ENCODE data around the gene C16orf78. TPM values are rescaled to one million over a fixed set of nuclear protein-coding genes. Genes with fewer than 3 reads are reported as not detected.

C16orf78 gene
- total and polyA plus RNA-seq, 2 of the 4 experiments (the other 2 are of a cell fraction): not detected

DNA sequence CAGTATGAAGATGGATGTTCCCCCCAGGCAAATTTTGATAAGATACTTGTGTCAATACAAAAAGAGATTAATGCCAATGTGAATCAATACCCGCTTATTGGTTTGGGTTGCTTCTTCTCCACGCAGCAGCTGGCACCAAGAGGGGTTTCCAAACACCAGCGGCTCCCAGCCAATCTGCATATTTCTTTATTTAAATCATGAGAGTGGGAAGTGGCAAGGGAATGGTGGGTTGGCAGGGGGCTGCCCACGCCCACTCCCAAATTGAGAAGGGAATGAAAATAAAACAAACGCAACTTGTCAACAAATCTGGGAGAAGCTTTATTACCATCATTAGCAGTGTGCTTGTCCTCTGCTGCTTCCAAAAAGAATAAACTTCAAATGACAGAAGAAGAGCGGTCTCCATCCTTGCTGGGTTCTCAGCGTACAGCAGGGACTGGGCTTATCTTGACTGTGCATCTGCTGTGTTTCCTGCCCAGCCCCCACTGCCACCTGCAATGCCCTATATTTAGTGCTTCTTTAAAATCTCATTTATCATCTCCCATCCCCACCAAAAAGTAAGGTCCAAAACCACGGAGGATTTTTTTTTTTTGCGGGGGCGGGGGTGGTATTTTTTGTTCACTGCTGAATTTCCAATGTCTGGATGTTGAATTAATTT lies 34.9 kb upstream of the C16orf78 start:
- dilution Hi-C loops (cut with HindIII; ENCODE audit: low sequenced_read_pairs, unreplicated experiment) (no loop called here), intact Hi-C loops (cut with micrococcal nuclease) (no loop called here), in situ Hi-C loops (cut with MboI; ENCODE audit: low sequenced_read_pairs) (no loop called here)
- CTCF ChIA-PET: no interaction called here
- Histone ChIP-seq H4K91ac (ENCODE audit: insufficient read depth, low read depth, low read length) (no peak overlapping the region), H4K5ac (ENCODE audit: low read depth, low read length) (no peak overlapping the region), H4K20me1 (ENCODE audit: insufficient read depth, low read length) (no peaks in the 10 kb centered on the region), H3K36me3 (ENCODE audit: control insufficient read depth, insufficient read depth, low read length) (no peaks in the 10 kb centered on the region), H3K4ac (ENCODE audit: low read depth, low read length) (no peak overlapping the region), H3K4me3 (ENCODE audit: insufficient read depth, low read depth, low read length) (no peak overlapping the region), H4K8ac (ENCODE audit: low read depth in 2 of 2, low read length in 2 of 2) (no peak overlapping the region), H3K9me3 (ENCODE audit: control insufficient read depth, insufficient read depth, low read length) (no peaks in the 10 kb centered on the region), H2BK5ac (ENCODE audit: low read depth, low read length, poor library complexity, severe bottlenecking) (no peak overlapping the region), H3K18ac (ENCODE audit: low read depth, low read length) (no peak overlapping the region), H2AK9ac (replicated peaks; ENCODE audit: low read depth, low read length, poor library complexity) (no peak overlapping the region), H3K4me1 (ENCODE audit: control insufficient read depth, insufficient read depth, low read length) (no peaks in the 10 kb centered on the region), H2BK20ac (ENCODE audit: low read depth, low read length) (no peak overlapping the region), H2BK15ac (ENCODE audit: low read depth, low read length) (no peak overlapping the region), H3K14ac (replicated peaks; ENCODE audit: low read depth, low read length) (no peak overlapping the region), H3K79me1 (ENCODE audit: low read depth in 1 of 2, low read length in 2 of 2) (no peaks in the 10 kb centered on the region), H3K56ac (ENCODE audit: extremely low read depth, insufficient read depth, low read length) (no peak overlapping the region), H3K4me2 (ENCODE audit: low read depth, low read length) (no peak overlapping the region), H3K9ac (ENCODE audit: low read depth, low read length) (no peak overlapping the region), H2BK120ac (ENCODE audit: low read depth, low read length) (no peak overlapping the region), H3K9me1 (ENCODE audit: insufficient read depth, low read length) (no peaks in the 10 kb centered on the region), H2AFZ (replicated peaks; ENCODE audit: low read length, poor library complexity) (no peak overlapping the region), H3K23ac (ENCODE audit: low read depth, low read length) (no peak overlapping the region), H3K27me3 (ENCODE audit: control insufficient read depth, insufficient read depth, low read length) (no peaks in the 10 kb centered on the region), H3K27ac (ENCODE audit: insufficient read depth, low read length) (no peak overlapping the region), H2AK5ac (ENCODE audit: low read depth, low read length) (no peak overlapping the region)
- WGBS, 2 experiments (ENCODE audit: extremely low coverage in 2 of 2, insufficient read length in 1 of 2): 80% methylated on average over 1 of the region's 10 CpGs; no CpG with 5 or more reads in 1 of the 2 experiments
- BruUV-seq (replicated peaks): no TSS peak
- POLR2A ChIA-PET (ENCODE audit: unreplicated experiment): no interaction called here
- no peak for ATAC-seq (ENCODE audit: low read depth)
- DNase-seq: no peak
- TF ChIP-seq CHD1 (IDR thresholded peaks at IDR 0.05; ENCODE audit: low read depth, low read length): no peak
- no peak for TF ChIP-seq CTCF (conservative IDR thresholded peaks at IDR 0.05; ENCODE audit: low read depth, low read length)
- no peak for TF ChIP-seq FOS (IDR thresholded peaks at IDR 0.05; ENCODE audit: low read depth, low read length)
- no peak for TF ChIP-seq POLR2A (IDR thresholded peaks at IDR 0.05; ENCODE audit: low read depth, low read length)
- no peak for TF ChIP-seq RAD21 (IDR thresholded peaks at IDR 0.05; ENCODE audit: low read length)
- no peak for TF ChIP-seq MAZ (IDR thresholded peaks at IDR 0.05; ENCODE audit: borderline replicate concordance, low read depth, low read length)
- TF ChIP-seq MAFK (IDR thresholded peaks at IDR 0.05; ENCODE audit: low read depth, low read length): no peak
- no peak for TF ChIP-seq NFE2L2 (IDR thresholded peaks at IDR 0.05; ENCODE audit: low read depth, low read length)
- no peak for TF ChIP-seq CEBPB (IDR thresholded peaks at IDR 0.05; ENCODE audit: low read depth, low read length)
- no peak for TF ChIP-seq BHLHE40 (IDR thresholded peaks at IDR 0.05; ENCODE audit: low read depth, low read length)
- no peak for TF ChIP-seq RCOR1 (IDR thresholded peaks at IDR 0.05; ENCODE audit: insufficient replicate concordance, low read length)
